Measurements from ENCODE around the gene MCM3AP.

The MCM3AP gene

DNA sequence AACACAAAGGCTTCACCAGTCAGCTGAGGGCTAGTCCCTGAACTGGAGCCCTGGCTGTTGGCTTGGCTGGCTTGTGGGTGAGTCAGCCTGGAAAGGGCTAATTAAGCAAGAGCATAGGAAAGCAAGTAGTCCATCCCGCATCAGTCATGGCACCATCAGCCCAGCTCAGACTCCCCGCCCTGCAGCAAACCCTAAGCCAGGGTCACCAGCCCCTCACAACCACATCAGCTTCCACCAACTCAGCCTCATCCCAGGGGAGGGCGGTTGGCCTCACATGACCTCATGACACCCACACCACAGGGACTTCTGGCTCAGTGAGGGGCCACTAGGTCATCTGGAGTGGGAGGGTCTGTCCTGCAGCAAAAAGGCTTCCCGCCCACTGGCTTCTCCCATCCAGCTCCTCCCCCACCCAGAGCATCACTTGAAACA, 94.1 kb downstream of the MCM3AP start:
- no peaks in the 10 kb centered on the region for H3K9me2 ChIP-seq (ENCODE audit: low read depth, low read length)
- H2AFZ ChIP-seq (ENCODE audit: low read length) = no peak overlapping the region
- no peaks in the 10 kb centered on the region for H3F3A ChIP-seq (ENCODE audit: insufficient read depth, low read length)
- TF ChIP-seq, protein P1, sequence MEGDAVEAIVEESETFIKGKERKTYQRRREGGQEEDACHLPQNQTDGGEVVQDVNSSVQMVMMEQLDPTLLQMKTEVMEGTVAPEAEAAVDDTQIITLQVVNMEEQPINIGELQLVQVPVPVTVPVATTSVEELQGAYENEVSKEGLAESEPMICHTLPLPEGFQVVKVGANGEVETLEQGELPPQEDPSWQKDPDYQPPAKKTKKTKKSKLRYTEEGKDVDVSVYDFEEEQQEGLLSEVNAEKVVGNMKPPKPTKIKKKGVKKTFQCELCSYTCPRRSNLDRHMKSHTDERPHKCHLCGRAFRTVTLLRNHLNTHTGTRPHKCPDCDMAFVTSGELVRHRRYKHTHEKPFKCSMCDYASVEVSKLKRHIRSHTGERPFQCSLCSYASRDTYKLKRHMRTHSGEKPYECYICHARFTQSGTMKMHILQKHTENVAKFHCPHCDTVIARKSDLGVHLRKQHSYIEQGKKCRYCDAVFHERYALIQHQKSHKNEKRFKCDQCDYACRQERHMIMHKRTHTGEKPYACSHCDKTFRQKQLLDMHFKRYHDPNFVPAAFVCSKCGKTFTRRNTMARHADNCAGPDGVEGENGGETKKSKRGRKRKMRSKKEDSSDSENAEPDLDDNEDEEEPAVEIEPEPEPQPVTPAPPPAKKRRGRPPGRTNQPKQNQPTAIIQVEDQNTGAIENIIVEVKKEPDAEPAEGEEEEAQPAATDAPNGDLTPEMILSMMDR (IDR thresholded peaks at IDR 0.05; ENCODE audit: low read length) = no peak
- no peak overlapping the region for H3K27ac ChIP-seq (ENCODE audit: low read depth, low read length, poor library complexity, severe bottlenecking)
- no peaks in the 10 kb centered on the region for H3K9me3 ChIP-seq (ENCODE audit: low read length)
- no peaks in the 10 kb centered on the region for H4K20me1 ChIP-seq (ENCODE audit: insufficient read depth, low read length)
- H3K4me2 ChIP-seq (ENCODE audit: low read length) = no peak overlapping the region
- H3K4me3 ChIP-seq (ENCODE audit: low read depth, low read length, poor library complexity, severe bottlenecking) = no peak overlapping the region
- no peak overlapping the region for H3K9ac ChIP-seq (ENCODE audit: low read length)
- peaks cover 59% of the 10 kb centered on the region for H3K36me3 ChIP-seq (ENCODE audit: insufficient read depth, low read length)
- no peaks in the 10 kb centered on the region for H3K27me3 ChIP-seq (ENCODE audit: insufficient read depth, low read length)
- peaks cover 17% of the 10 kb centered on the region for H3K4me1 ChIP-seq (ENCODE audit: insufficient read depth, low read length, severe bottlenecking)
- H3K79me2 ChIP-seq (ENCODE audit: insufficient read depth, low read length) = no peaks in the 10 kb centered on the region

- no peak overlapping the region for H3K9ac ChIP-seq (ENCODE audit: low read length)
- no peak for TF ChIP-seq EZH2 (IDR thresholded peaks at IDR 0.05; ENCODE audit: borderline replicate concordance, low read length)
- TF ChIP-seq, protein P1 (IDR thresholded peaks at IDR 0.05; ENCODE audit: low read length) = no peak
These were observed 94.8 kb downstream of the MCM3AP start for GRCh38 chr21:46190491-46191131.

GRCh38 chr21:46189959-46190490, 95.4 kb downstream of the MCM3AP start:
- H3K27me3 ChIP-seq (ENCODE audit: insufficient read depth, low read length) = no peaks in the 10 kb centered on the region
- H3K4me2 ChIP-seq (ENCODE audit: low read length) = no peak overlapping the region
- no peak overlapping the region for H2AFZ ChIP-seq (ENCODE audit: low read length)
- H3K4me3 ChIP-seq (ENCODE audit: low read depth, low read length, poor library complexity, severe bottlenecking) = no peak overlapping the region
- H3K4me1 ChIP-seq (ENCODE audit: insufficient read depth, low read length, severe bottlenecking) = peaks cover 30% of the 10 kb centered on the region
- no peaks in the 10 kb centered on the region for H3K79me2 ChIP-seq (ENCODE audit: insufficient read depth, low read length)
- no peak overlapping the region for H3K27ac ChIP-seq (ENCODE audit: low read depth, low read length, poor library complexity, severe bottlenecking)
- no peak for TF ChIP-seq EZH2 (IDR thresholded peaks at IDR 0.05; ENCODE audit: borderline replicate concordance, low read length)
- TF ChIP-seq, protein P1 (IDR thresholded peaks at IDR 0.05; ENCODE audit: low read length) = no peak
- H3K9me3 ChIP-seq (ENCODE audit: low read length) = no peaks in the 10 kb centered on the region
- H3K36me3 ChIP-seq (ENCODE audit: insufficient read depth, low read length) = peaks cover 46% of the 10 kb centered on the region
- no peaks in the 10 kb centered on the region for H3K9me2 ChIP-seq (ENCODE audit: low read depth, low read length)
- H3K9ac ChIP-seq (ENCODE audit: low read length) = no peak overlapping the region
- H4K20me1 ChIP-seq (ENCODE audit: insufficient read depth, low read length) = no peaks in the 10 kb centered on the region
- no peaks in the 10 kb centered on the region; the same call in 1 of the 2 replicates for H3F3A ChIP-seq (ENCODE audit: insufficient read depth, low read length)

More at GRCh38 chr21:46190491-46191131, 94.8 kb downstream of the MCM3AP start:
- Histone ChIP-seq H3K4me2 (ENCODE audit: low read length) (no peak overlapping the region), H3K27ac (ENCODE audit: low read depth, low read length, poor library complexity, severe bottlenecking) (no peak overlapping the region), H3K27me3 (ENCODE audit: insufficient read depth, low read length) (no peaks in the 10 kb centered on the region), H3K4me3 (ENCODE audit: low read depth, low read length, poor library complexity, severe bottlenecking) (no peak overlapping the region), H3K9me2 (ENCODE audit: low read depth, low read length) (no peaks in the 10 kb centered on the region), H3K79me2 (ENCODE audit: insufficient read depth, low read length) (no peaks in the 10 kb centered on the region), H3K36me3 (ENCODE audit: insufficient read depth, low read length) (peaks cover 52% of the 10 kb centered on the region), H4K20me1 (ENCODE audit: insufficient read depth, low read length) (no peaks in the 10 kb centered on the region), H3F3A (ENCODE audit: insufficient read depth, low read length) (no peaks in the 10 kb centered on the region; the same call in 1 of the 2 replicates), H3K9me3 (ENCODE audit: low read length) (no peaks in the 10 kb centered on the region), H2AFZ (ENCODE audit: low read length) (no peak overlapping the region), H3K4me1 (ENCODE audit: insufficient read depth, low read length, severe bottlenecking) (peaks cover 24% of the 10 kb centered on the region)

All from OCI-LY1 (cell line).